ENCODE data around the gene MISFA.
A peak's percentile ranks its signal among the peaks of the same experiment; 100 is the strongest.
"Not testable (repeated sequence)": the region's sequence is repeated elsewhere in the genome, so short reads cannot be mapped to it uniquely, and the experiment has no call there.

Gene MISFA

DNA sequence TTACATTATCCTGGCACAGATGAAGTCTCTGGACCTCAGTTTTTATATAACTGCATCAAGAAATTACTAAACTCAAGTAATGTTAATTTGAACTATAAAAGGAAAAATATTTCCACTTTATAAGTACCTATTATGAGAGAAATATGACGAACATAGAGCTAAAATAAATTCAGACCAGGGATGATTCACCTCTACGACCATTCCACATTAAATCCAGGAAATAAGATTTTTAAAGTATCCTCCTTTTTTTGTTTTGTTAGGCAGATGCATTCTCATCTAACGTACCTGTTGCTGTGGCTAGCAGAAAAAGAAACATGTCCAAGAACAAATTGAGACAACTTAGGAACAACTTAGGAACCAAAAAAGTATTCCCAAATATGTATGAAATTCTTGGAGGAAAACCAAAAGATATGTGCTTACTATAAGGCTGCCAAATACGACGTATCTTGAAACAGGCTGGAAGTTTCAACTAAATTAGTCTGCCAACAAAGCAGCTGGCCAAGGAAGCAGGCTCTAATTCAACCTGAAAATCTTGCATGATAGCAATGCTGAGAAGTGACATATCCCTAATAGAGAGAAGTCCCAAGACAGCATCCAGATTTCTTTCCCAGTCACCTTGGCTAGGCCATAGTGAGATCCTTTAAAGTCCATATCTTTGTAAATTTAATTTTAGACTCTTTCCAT is 18.9 kb downstream of the MISFA start:
- peak; percentile 30 for DNase-seq (ENCODE audit: low spot score)

DNA sequence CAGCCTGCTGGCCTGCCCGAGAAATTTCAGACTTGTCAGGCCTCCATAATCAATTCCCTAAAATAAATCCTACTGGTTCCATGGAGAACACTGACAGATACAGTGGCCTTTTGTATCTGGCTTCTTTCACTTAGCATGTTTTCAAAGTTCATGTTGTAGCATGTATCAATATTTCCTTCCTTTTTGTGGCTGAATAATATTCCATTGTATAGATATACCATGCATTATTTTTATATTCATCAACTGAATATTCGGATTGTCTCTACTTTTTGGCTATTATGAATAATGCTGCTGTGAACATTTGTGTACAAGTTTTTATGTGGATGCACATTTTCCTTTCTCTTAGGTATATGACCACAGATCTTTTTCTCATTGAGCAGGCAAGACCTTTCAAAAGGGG is 24.1 kb downstream of the MISFA start:
- DNase-seq (ENCODE audit: low spot score): no peak

DNA sequence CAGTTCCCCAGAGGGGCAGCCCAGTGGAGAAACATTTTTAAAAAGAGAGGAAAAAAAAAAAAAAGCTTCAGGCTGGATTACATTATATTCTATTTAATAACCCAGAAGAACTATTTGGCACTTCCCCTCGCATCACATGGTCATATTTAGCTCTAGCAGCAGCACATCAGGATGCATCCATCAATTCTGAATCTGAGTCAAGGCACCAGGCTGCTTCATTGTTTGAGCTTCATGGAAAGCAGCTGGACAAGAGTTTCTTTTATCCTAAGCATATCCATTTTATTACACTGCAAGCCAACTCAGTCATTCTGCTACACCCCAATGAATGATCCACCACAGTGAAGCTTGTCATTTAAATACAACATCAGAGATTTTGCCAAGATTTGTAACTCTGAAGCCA is 24.6 kb downstream of the MISFA start:
- no peak for DNase-seq (ENCODE audit: low spot score)

DNA sequence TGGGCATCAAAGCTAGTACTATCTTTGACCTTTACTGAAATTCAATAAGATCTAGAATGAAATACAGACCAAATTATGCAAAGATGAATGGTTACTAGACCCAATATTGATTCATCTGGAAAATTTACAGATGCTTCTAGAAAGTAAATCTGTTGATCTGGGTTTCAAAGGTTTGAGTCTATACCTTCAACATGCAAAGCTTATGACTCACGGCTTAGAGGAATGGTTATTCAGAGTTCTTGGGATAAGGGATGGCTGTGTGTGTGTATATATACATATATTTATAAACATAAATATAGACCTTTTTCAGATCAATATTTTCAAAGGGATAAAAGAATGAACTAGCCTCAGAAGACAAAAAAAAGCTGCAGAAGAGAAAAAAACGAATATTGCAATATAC is 33.3 kb downstream of the MISFA start:
- no peak for DNase-seq (ENCODE audit: low spot score)

DNA sequence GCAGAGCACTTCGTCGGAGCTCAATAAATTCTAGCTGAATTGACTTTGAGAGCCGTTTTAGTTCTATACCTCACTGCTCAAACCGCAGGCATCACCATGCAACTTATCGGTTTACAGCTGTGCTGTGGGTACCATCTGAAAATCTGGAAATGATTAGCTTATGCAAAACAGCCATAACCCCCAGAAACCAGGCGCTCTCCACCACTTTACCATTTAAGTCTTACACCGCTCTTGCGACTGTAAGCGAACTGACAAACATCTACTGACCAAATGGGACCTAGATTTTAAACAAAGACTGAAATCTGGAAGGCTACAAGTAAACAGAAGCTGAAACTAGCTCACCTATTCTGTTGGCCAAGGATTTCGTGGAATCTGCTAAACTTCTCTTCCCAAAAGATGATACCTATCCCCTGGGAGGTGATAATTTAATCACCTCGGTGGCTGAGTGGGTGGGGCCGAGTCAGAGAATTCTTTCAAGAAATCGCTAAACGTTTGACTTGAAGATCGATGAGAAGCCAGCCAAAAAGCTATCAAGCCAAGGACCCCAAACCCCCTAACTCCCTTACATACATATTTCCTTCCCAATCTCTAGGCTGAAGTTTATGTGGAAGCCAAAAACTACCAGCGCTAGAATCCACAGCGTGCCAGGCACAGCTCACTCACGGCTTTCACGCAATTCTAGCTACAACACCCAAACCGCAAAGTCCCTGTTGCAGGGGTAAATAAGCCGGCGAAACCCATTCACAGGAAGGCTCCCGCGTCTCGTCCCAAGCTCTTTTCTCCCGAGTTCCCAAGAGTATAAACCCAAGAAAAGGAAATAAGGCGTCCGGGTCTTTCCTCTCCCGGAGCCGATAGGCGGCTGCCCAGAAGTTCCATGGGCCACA is 33.9 kb downstream of the MISFA start:
- peak; percentile 17 for DNase-seq (ENCODE audit: low spot score)

DNA sequence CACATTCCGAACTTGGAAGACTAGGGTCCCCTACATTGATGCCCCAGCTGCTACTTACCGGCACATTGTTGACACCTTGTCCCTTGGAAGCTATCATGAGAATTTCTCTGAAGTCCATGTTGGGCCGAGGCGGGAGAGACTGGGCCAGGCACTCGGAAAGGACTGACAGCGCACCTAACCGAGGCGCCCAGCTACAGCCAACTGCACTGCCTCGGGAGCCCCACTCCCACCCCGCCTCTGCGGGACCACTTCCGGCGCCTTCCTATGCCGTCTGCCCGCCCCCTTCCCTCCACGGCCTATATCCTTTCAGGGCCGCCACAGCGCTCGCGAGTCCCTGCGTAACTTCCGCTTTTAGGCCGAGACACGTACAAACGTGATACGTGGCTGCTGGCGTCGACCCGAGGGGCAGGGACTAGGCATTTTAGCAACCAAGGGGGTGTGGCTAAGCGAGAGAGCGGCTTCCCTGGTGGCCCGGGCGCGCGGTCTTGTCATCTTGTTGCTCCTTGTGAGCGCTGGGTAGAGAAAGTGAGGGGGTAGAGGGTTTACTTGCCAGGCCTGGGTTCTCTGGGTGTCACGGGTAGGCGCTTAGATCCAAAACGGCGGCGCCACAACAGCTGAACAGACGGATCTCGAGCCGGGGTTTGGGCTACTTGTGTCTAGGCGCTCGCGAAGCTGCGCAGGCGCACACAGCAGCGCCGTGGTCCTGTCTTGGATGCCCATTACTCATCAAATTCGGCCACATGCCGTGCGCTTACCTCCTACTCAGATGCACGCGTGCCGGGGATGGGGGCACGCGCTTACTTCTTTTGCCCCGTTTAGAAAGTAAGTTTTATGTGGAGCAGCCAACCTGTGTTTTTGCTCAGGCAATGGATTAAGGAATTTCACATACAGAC is 34.8 kb downstream of the MISFA start, which contains the start of gene SPTY2D1:
Gene SPTY2D1 (minus strand): TSS at position 203 of the 893 bp plus-strand sequence. CDS start 85 bp downstream, at position 118.
- DNase-seq (ENCODE audit: low spot score): peak; percentile 92

DNA sequence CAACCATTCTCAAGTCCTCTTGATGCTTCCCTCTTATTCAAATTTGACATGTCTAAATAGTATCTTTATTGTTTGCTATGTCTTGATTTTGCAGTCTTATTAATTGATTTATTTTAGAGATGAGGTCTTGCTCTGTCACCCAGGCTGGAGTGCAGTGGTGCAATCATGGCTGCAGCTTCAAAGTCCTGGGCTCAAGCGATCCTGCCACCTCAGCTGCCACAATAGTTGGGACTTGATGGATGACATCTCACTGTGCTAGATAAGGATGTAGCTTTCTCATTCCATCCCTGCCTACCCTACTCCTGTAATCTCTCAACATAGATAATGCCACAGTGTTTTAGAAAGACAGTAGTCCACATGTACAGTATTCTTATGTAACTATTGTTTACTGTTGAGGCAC is 42.1 kb downstream of the MISFA start:
- no peak for DNase-seq (ENCODE audit: low spot score)

DNA sequence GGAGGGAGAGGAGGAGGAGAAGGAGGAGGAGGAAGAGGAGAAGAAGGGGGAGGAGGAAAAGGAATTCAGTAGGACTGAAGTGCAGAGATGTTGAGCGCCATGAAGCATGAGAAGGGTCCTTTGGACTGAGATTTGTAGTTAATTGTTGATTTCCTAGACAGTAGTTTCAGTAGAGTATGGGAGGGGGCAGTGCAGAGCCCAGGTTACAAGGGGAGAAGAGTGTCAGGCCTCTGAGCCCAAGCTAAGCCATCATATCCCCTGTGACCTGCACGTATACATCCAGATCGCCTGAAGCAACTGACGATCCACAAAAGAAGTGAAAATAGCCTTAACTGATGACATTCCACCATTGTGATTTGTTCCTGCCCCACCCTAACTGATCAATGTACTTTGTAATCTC is 43.4 kb downstream of the MISFA start:
- not testable (repeated sequence) for DNase-seq (ENCODE audit: low spot score)

DNA sequence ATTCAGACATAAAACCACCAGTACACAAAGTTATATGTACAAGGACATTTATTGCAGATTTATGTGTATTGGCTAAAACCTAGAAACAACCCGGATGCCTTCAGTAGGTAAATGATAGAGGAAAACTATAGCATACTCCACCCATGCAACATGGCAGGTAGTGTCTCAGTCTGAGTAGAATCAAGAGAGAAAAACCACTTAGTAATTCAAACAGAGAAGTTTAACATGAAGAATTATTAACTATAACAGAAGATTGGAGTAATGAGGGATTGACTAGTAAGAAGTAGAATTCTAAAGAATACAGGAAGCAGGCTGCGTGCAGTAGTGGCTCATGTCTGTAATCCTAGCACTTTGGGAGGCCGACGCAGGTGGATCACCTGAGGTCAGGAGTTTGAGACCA is 50.8 kb downstream of the MISFA start:
- no peak for DNase-seq (ENCODE audit: low spot score)

DNA sequence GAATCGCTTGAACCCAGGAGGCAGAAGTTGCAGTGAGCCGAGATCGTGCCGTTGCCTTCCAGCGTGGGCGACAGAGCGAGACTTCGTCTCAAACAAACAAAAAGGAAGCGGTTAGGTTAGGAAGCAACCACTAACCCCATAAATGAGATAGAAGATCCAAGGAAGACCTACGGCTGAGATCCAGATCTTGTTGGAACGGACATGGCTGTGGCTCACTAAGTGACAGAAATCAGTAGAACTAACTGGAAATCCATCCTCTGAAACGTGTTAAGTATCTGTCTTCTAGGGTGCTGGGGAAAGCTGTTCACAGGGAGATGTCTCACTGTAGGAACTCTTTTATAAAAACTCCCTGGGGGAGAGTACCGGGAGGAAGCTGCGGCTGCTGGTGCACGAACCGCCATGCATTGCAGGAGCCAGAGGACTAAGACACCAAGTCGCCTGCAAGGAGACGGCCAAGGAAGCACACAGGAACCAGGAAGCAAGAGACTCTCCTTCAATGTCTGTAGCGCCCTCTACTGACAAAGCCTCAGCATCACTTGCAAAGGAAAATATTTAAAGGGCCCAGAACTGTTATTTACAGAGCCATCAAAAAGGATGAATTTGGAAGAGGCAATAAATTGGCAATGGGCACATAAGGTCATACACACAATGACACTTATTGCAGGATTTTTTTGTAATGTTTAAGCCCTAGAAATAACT is 51.4 kb downstream of the MISFA start:
- DNase-seq (ENCODE audit: low spot score): peak; percentile 43
